Panc1 (cell line): ENCODE results near the gene PARP15. TPM values are rescaled to one million over a fixed set of nuclear protein-coding genes. Genes with fewer than 3 reads are reported as not detected.

Experiments
- ATAC-seq: fragments of 200-7000 bp; cut with Tn5 transposase; 2 replicates; pipeline ENCODE4 v1.9.1; 2020; ENCODE audit warnings: mild to moderate bottlenecking, moderate library complexity
- BruUV-seq: library from RNA; stranded (reverse); fragments of 400-500 nt; replicated peaks from 2 replicates; lab custom pipeline; 2021; lab: Mats Ljungman, UMichigan
- CTCF ChIA-PET: fragments of 300-600 bp; sonication (Branson Sonifier 250); formaldehyde crosslinking; loops from one replicate; lab custom pipeline; 2022; ENCODE audit warnings: antibody characterized with exemption; lab: Charles Lee
- POLR2A ChIA-PET: fragments of 300-600 bp; sonication (Branson Sonifier 250); formaldehyde crosslinking; loops from one replicate; lab custom pipeline; 2022; ENCODE audit warnings: antibody characterized with exemption; lab: Charles Lee
- DNase-seq: peaks from one replicate; pipeline ENCODE4 v3.0.0-alpha.2; 2010; ENCODE audit warnings: low read depth, low spot score
- H3K27ac ChIP-seq: 2 replicates; pipeline ENCODE4 v1.5.1; 2011; ENCODE audit warnings: mild to moderate bottlenecking, low read length, inconsistent platforms
- H3K27me3 ChIP-seq: fragments of 200-500 bp; sonication (Bioruptor generic); 2 replicates; pipeline ENCODE4 v1.6.0; 2014; ENCODE audit warnings: low read length, inconsistent platforms; ENCODE audit not compliant: control insufficient read depth, insufficient read depth
- H3K36me3 ChIP-seq: fragments of 200-500 bp; sonication (Bioruptor generic); 2 replicates; pipeline ENCODE4 v1.5.1; 2014; ENCODE audit warnings: inconsistent platforms, mild to moderate bottlenecking, low read length, moderate library complexity; ENCODE audit not compliant: control insufficient read depth, insufficient read depth
- H3K4me1 ChIP-seq: 2 replicates; pipeline ENCODE4 v1.5.1; 2011; ENCODE audit warnings: inconsistent platforms, mild to moderate bottlenecking, low read length, moderate library complexity; ENCODE audit not compliant: control insufficient read depth, insufficient read depth
- H3K4me3 ChIP-seq, 2 experiments: 2 replicates each; pipeline ENCODE4 v1.5.1; 2011 to 2012; ENCODE audit warnings: low read depth in 2 of 2, low read length in 2 of 2, mild to moderate bottlenecking in 2 of 2, inconsistent platforms in 1 of 2, moderate library complexity in 1 of 2
- H3K9me3 ChIP-seq: fragments of 200-500 bp; sonication (Bioruptor generic); 2 replicates; pipeline ENCODE4 v1.5.1; 2014; ENCODE audit warnings: low read depth, mild to moderate bottlenecking, inconsistent platforms, low read length, moderate library complexity; ENCODE audit not compliant: control insufficient read depth, insufficient read depth
- CTCF ChIP-seq: fragments of 450-650 bp; IDR thresholded peaks from 2 replicates; pipeline ENCODE4 v1.5.1; 2017; ENCODE audit warnings: mild to moderate bottlenecking
- POLR2AphosphoS5 ChIP-seq: IDR thresholded peaks from 2 replicates; pipeline ENCODE4 v1.6.1; 2012; ENCODE audit warnings: mild to moderate bottlenecking, low read depth, low read length, moderate library complexity
- REST ChIP-seq, 2 experiments: IDR thresholded peaks; 2 replicates each; pipeline ENCODE4 v1.6.1; 2011 to 2012; ENCODE audit warnings: low read depth in 2 of 2, control low read depth in 1 of 2, low read length in 1 of 2, mild to moderate bottlenecking in 1 of 2, moderate library complexity in 1 of 2; ENCODE audit not compliant: insufficient read depth in 1 of 2
- SIN3A ChIP-seq: IDR thresholded peaks from 2 replicates; pipeline ENCODE4 v1.6.1; 2012; ENCODE audit warnings: low read depth, mild to moderate bottlenecking, low read length, moderate library complexity, borderline replicate concordance; ENCODE audit not compliant: insufficient read depth
- TCF7L2 ChIP-seq: IDR thresholded peaks from 2 replicates; pipeline ENCODE4 v1.6.1; 2011; ENCODE audit warnings: mild to moderate bottlenecking, low read depth, low read length, inconsistent platforms
- in situ Hi-C: cut with HindIII; loops from 2 replicates; pipeline ENCODE4 v1.10.0; 2016; ENCODE audit warnings: low sequenced_read_pairs, low pct_unique_long_range_greater_than_20kb
- intact Hi-C: fragments of 100-400 bp; cut with micrococcal nuclease; formaldehyde crosslinking; loops from one replicate; pipeline ENCODE4 v1.10.0; 2022; ENCODE audit not compliant: unreplicated experiment
- total RNA-seq: library from RNA; stranded (reverse); gene quantifications from one replicate; pipeline ENCODE4 v1.2.1, GENCODE V29; 2021; ENCODE audit not compliant: unreplicated experiment

PARP15 gene
- total RNA-seq, 1 experiment from 2014 or later, result 0.21 TPM

GRCh38 chr3:122548076-122548475 lies 29.4 kb upstream of the PARP15 start:
- no TSS peak for BruUV-seq
- DNase-seq, result no peak
- intact Hi-C loops (no loop called here), in situ Hi-C loops (no loop called here)
- Histone ChIP-seq H3K36me3 (no peaks in the 10 kb centered on the region), H3K9me3 (no peaks in the 10 kb centered on the region), H3K4me3 (no peak overlapping the region), H3K27ac (no peak overlapping the region), H3K27me3 (no peaks in the 10 kb centered on the region), H3K4me1 (no peaks in the 10 kb centered on the region)
- TF ChIP-seq SIN3A (no peak), POLR2AphosphoS5 (no peak), REST (IDR thresholded peaks at IDR 0.05; ENCODE audit: insufficient read depth in 1 of 2, low read depth in 2 of 2, low read length in 1 of 2) (no peak), CTCF (no peak), TCF7L2 (no peak)
- ATAC-seq, result no peak
- POLR2A ChIA-PET, result interaction anchor here (0.6 kb wide), 1 partner anchor 124 kb away, joined by 3 read pairs; no protein-coding TSS in a partner anchor
- CTCF ChIA-PET, result no interaction called here

GRCh38 chr3:122548619-122549018 lies 28.8 kb upstream of the PARP15 start:
- Histone ChIP-seq H3K9me3 (no peaks in the 10 kb centered on the region), H3K4me3 (no peak overlapping the region), H3K36me3 (no peaks in the 10 kb centered on the region), H3K27ac (no peak overlapping the region), H3K4me1 (no peaks in the 10 kb centered on the region), H3K27me3 (no peaks in the 10 kb centered on the region)
- no peak for ATAC-seq
- no peak for DNase-seq
- in situ Hi-C loops (no loop called here), intact Hi-C loops (no loop called here)
- TF ChIP-seq TCF7L2 (no peak), POLR2AphosphoS5 (no peak)
- BruUV-seq, result no TSS peak
- ChIA-PET CTCF (no interaction called here), POLR2A (no interaction called here)

GRCh38 chr3:122553171-122553570 lies 24.3 kb upstream of the PARP15 start:
- no peaks in the 10 kb centered on the region for H3K9me3 ChIP-seq
- H3K27me3 ChIP-seq, result no peaks in the 10 kb centered on the region
- H3K36me3 ChIP-seq, result no peaks in the 10 kb centered on the region
- POLR2A ChIA-PET, result no interaction called here
- CTCF ChIA-PET, result no interaction called here
- H3K4me1 ChIP-seq, result no peaks in the 10 kb centered on the region
- BruUV-seq, result no TSS peak
- no peak for ATAC-seq
- no peak overlapping the region for H3K27ac ChIP-seq
- DNase-seq, result no peak
- TF ChIP-seq CTCF (no peak), TCF7L2 (no peak), POLR2AphosphoS5 (no peak), REST (IDR thresholded peaks at IDR 0.05; ENCODE audit: insufficient read depth in 1 of 2, low read depth in 2 of 2, low read length in 1 of 2) (no peak)
- in situ Hi-C loops (no loop called here), intact Hi-C loops (no loop called here)
- H3K4me3 ChIP-seq, result no peak overlapping the region
